Spinal cord (tissue), 10 donors: ENCODE measurements around the gene TNIK. TPM values are rescaled to one million over a fixed set of nuclear protein-coding genes. Genes with fewer than 3 reads are reported as not detected.
A peak's percentile ranks its signal among the peaks of the same experiment; 100 is the strongest.

Experiments
- DNase-seq, 6 donors: peaks; one replicate each; pipeline versions ENCODE4 v3.0.0 to v3.0.0-alpha.2; 2013 to 2015; ENCODE audit warnings: low spot score in 6 of 6, low read depth in 4 of 6
- H3K27ac ChIP-seq: one replicate; pipeline ENCODE4 v1.5.1; 2013; ENCODE audit warnings: low read depth, low read length, control low read depth
- H3K27me3 ChIP-seq: one replicate; pipeline ENCODE4 v1.6.1; 2013; ENCODE audit warnings: low read length; ENCODE audit not compliant: control insufficient read depth, insufficient read depth
- H3K36me3 ChIP-seq: one replicate; pipeline ENCODE4 v1.6.1; 2013; ENCODE audit warnings: low read length; ENCODE audit not compliant: control insufficient read depth, insufficient read depth
- H3K4me1 ChIP-seq: one replicate; pipeline ENCODE4 v1.6.1; 2013; ENCODE audit warnings: low read length; ENCODE audit not compliant: control insufficient read depth, insufficient read depth
- H3K4me3 ChIP-seq: one replicate; pipeline ENCODE4 v1.5.1; 2013; ENCODE audit warnings: low read depth, low read length, control low read depth
- H3K9me3 ChIP-seq: one replicate; pipeline ENCODE4 v1.6.1; 2013; ENCODE audit warnings: low read length; ENCODE audit not compliant: control insufficient read depth, insufficient read depth
- WGBS: methylation state at CpG from one replicate; pipeline ENCODE4 v1.1.5; 2013; ENCODE audit warnings: missing lambda C conversion rate; ENCODE audit not compliant: insufficient coverage; 5-methylcytosine and 5-hydroxymethylcytosine counted together
- polyA plus RNA-seq, 2 donors: library from polyadenylated mRNA; unstranded; fragments of 120-200 nt; gene quantifications; one replicate each; pipeline ENCODE4 v1.2.1, GENCODE V29; 2013; ENCODE audit not compliant: insufficient read length in 2 of 2
- total RNA-seq, 2 donors: library from RNA; depleted of rRNA in 1 of 2; stranded (reverse); fragments of 120-200 nt in 1 of 2; fragments of >200 nt in 1 of 2; gene quantifications; one replicate each; pipeline versions ENCODE4 v1.2.3 to v1.2.4, GENCODE V29; 2013 to 2014
- donor health status: healthy.

Gene TNIK
- total and polyA plus RNA-seq, 4 donors = 38.3 to 105 (median 88.5) TPM

DNA sequence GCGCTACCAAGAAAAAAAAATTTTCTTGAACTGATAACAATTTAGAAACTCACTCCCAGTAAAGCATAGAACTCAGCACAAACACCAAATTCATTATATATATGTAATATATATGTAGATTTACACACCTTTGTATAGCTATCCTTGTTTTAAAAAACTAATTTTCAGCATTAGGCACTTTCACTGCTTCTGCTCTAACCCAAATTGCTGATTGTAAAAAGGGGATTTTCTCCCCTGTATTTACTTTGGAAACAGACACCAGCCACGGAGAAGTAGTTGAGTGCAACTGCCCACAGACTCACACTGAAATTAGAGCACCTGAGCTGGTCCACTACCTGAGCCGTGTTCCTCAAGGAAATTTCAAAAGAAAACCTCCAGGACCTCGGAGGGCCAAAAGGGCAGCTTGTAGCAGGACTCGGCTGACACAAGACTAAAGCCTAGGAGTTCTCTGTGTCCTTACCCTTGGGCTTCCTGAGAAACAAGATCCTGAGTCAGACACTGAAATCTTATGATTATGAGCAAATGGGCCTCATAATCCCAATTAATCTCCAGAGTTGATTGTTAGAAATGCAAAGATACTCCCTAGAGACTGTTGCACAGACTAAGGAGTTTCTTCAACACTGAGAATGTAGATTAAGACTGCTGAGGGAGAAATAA lies 106.0 kb downstream of the TNIK start:
- 88% methylated on average over 2 of the region's 5 CpGs for WGBS
- Histone ChIP-seq H3K4me1 (peaks cover 3% of the 10 kb centered on the region), H3K4me3 (no peak overlapping the region), H3K27me3 (no peaks in the 10 kb centered on the region), H3K36me3 (no peaks in the 10 kb centered on the region), H3K9me3 (no peaks in the 10 kb centered on the region), H3K27ac (no peak overlapping the region)
- no peak for DNase-seq

GRCh38 chr3:171353423-171353822 lies 106.8 kb downstream of the TNIK start:
- Histone ChIP-seq H3K36me3 (no peaks in the 10 kb centered on the region), H3K27ac (no peak overlapping the region), H3K9me3 (no peaks in the 10 kb centered on the region), H3K4me1 (peaks cover 3% of the 10 kb centered on the region), H3K4me3 (no peak overlapping the region), H3K27me3 (no peaks in the 10 kb centered on the region)
- no peak for DNase-seq
- 100% methylated on average over 2 of the region's 4 CpGs for WGBS

- H3K27me3 ChIP-seq = no peaks in the 10 kb centered on the region
- H3K36me3 ChIP-seq = no peaks in the 10 kb centered on the region
- H3K9me3 ChIP-seq = no peaks in the 10 kb centered on the region
- no CpG with 5 or more reads among the region's 2 CpGs for WGBS
- no peak overlapping the region for H3K27ac ChIP-seq
- H3K4me3 ChIP-seq = no peak overlapping the region
- peak in 1 of 6 donors; percentile 25 for DNase-seq
- peaks cover 6% of the 10 kb centered on the region for H3K4me1 ChIP-seq
Observed at GRCh38 chr3:171352387-171352935, 107.7 kb downstream of the TNIK start.

DNA sequence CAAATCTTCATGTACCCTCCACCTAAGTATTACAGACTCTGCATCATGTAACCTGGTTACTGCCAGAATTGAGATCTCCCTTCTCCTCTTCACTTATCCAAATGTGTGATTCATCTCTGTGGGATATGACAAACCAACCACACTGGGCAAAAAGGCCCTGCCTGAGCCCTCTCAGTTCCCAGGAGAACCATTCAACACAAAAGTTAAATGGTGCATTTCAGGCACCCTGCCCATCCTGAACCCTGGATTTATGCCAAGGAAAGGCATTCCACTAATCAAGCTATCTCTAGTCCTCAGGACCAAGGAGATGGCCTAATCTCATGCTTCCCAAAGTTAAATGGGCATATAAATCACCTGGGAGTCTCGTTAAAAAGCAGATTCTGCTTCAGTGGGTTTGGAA lies 108.5 kb downstream of the TNIK start:
- H3K4me1 ChIP-seq = peaks cover 6% of the 10 kb centered on the region
- H3K9me3 ChIP-seq = no peaks in the 10 kb centered on the region
- whole genome bisulfite sequencing = no CpG with 5 or more reads among the region's 1 CpG
- H3K36me3 ChIP-seq = no peaks in the 10 kb centered on the region
- peak in 2 of 6 donors; percentile 58 to 66 for DNase-seq
- H3K27me3 ChIP-seq = no peaks in the 10 kb centered on the region
- H3K27ac ChIP-seq = no peak overlapping the region
- H3K4me3 ChIP-seq = no peak overlapping the region

DNA sequence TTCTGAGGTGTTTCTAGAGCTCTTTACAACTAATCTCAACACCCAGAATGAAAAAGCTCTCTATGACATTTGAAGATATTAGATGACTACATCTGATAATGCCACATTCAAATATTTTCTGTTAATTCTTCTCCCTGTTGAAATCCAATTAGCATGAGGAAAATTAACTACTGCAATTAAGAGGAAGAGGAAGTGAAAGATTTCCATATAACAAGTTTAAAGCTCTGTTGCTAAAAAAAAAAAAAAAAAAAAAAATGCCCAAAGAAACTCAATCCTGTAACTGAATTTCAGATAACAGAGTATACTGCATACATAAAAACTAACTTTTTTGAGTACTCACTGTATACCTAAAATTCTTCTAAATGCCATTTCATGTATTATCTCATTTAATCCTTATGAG lies 109.8 kb downstream of the TNIK start:
- H3K9me3 ChIP-seq = no peaks in the 10 kb centered on the region
- peak overlapping the region; percentile 37 for H3K27ac ChIP-seq
- H3K36me3 ChIP-seq = no peaks in the 10 kb centered on the region
- H3K4me3 ChIP-seq = no peak overlapping the region
- no peak for DNase-seq
- H3K4me1 ChIP-seq = peaks cover 6% of the 10 kb centered on the region
- H3K27me3 ChIP-seq = no peaks in the 10 kb centered on the region

- no peaks in the 10 kb centered on the region for H3K36me3 ChIP-seq
- peaks cover 2% of the 10 kb centered on the region for H3K4me1 ChIP-seq
- no peaks in the 10 kb centered on the region for H3K9me3 ChIP-seq
- peak in 1 of 6 donors; percentile 23 for DNase-seq
- H3K27me3 ChIP-seq = no peaks in the 10 kb centered on the region
- H3K4me3 ChIP-seq = no peak overlapping the region
- WGBS = no CpG with 5 or more reads among the region's 1 CpG
- no peak overlapping the region for H3K27ac ChIP-seq
Observed at GRCh38 chr3:171349392-171349791, 110.8 kb downstream of the TNIK start.

GRCh38 chr3:171348121-171348520 lies 112.1 kb downstream of the TNIK start:
- Histone ChIP-seq H3K27ac (peak overlapping the region; percentile 57), H3K4me3 (no peak overlapping the region), H3K36me3 (no peaks in the 10 kb centered on the region), H3K9me3 (no peaks in the 10 kb centered on the region), H3K27me3 (no peaks in the 10 kb centered on the region), H3K4me1 (peaks cover 2% of the 10 kb centered on the region)
- no CpG with 5 or more reads among the region's 4 CpGs for WGBS
- peak in 1 of 6 donors; percentile 62 for DNase-seq

DNA sequence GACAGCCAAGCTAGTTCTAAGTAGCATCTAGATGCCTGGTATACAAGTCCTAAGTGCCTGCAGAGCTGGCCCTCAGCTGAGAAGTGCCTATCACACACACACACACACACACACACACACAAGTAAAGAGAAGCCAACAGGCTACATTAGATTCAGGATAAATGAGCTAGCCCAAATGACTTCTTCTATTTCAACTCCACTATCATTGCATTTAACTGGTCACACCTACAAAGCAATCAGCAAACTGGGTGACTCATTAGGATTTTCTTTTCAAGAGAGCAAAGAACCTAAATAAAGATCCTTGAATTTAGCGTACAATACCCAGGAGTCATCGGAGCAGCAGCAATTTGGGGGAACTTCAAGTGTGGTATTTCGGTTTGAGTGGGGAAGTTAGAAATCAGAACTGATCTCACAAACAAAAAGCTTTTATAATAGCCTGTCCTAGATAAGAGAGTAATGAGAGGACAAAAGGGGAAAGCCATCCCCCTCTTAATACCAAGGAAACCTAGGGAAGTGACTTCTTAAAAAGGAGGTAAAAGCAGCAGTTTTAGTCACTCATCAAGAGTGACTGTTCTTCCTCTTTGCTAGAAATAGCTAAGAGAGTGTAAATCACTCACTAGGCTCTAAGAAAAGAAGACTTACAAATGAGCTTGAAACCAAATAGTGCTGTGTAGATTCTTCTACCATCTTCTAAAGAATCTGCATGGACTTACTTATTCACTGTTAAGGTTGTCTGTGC lies 112.7 kb downstream of the TNIK start:
- Histone ChIP-seq H3K27ac (peak overlapping the region; percentile 57), H3K27me3 (no peaks in the 10 kb centered on the region), H3K36me3 (no peaks in the 10 kb centered on the region), H3K4me1 (peaks cover 2% of the 10 kb centered on the region), H3K9me3 (no peaks in the 10 kb centered on the region), H3K4me3 (no peak overlapping the region)
- DNase-seq = peak in 1 of 6 donors; percentile 45
- WGBS = no CpG with 5 or more reads among the region's 3 CpGs

DNA sequence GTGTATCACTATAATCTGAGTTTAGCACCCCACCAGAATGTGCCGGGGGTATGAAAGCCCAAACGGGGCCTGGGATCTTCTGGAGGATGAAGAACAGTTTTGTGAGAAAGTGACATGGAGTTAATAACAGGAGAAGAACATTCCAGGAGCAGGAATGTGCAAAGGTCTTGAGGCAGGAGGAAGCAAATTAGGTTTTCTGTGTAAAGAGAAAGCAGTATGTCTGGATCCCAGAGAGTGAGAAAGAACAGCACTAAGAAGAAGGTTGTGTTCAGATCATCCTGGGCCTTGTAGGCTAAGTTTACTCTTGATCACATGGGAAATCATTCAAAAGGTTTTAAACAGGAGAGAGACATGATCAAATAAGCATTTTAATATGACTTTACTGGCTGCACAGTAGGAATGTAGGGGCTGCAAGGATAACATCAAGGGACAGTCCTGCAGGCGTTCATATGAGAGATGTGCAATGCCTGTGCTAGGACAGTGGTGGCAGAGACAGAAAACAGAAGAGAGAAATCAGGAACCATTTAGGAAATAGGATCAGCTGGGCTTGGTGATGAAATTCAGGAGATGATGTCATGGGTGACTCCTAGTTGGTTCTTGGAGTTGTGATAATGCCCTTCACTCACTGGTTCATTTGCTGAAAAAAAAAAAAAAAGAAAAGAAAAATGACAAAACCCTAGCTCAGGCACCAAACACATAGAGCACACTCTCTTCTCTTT lies 113.5 kb downstream of the TNIK start:
- WGBS = 98% methylated on average over 3 of the region's 3 CpGs
- no peak for DNase-seq
- no peaks in the 10 kb centered on the region for H3K36me3 ChIP-seq
- H3K27ac ChIP-seq = peak overlapping the region; percentile 57
- H3K9me3 ChIP-seq = no peaks in the 10 kb centered on the region
- H3K4me3 ChIP-seq = no peak overlapping the region
- H3K4me1 ChIP-seq = peaks cover 2% of the 10 kb centered on the region
- no peaks in the 10 kb centered on the region for H3K27me3 ChIP-seq
